Fibroblast of the conjunctiva (primary cell): ENCODE results near the gene ELAVL4.

ENCODE experiments used
- DNase-seq: peaks from one replicate; pipeline ENCODE4 v3.0.0-alpha.2; 2010; ENCODE audit warnings: low read depth

The ELAVL4 gene

DNA sequence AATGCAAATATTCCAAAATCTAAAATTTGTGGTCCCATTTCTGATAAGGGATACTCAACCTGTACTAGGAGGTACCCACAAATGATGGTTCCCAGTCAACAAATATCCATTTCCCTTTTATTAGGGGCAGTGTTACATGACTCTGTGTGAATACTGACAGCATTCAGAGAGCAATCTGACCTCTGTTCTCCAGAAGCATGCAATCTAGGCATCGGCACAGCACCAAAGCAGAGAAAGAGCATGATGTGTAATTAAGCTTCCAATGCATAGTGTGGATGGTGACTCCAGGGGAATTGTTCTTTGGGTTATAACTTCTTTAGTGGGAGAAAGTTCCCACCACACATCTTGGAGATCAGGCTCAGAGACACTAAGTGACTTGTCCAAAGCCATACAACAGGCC lies 71.6 kb downstream of the ELAVL4 start:
- DNase-seq: no peak

DNA sequence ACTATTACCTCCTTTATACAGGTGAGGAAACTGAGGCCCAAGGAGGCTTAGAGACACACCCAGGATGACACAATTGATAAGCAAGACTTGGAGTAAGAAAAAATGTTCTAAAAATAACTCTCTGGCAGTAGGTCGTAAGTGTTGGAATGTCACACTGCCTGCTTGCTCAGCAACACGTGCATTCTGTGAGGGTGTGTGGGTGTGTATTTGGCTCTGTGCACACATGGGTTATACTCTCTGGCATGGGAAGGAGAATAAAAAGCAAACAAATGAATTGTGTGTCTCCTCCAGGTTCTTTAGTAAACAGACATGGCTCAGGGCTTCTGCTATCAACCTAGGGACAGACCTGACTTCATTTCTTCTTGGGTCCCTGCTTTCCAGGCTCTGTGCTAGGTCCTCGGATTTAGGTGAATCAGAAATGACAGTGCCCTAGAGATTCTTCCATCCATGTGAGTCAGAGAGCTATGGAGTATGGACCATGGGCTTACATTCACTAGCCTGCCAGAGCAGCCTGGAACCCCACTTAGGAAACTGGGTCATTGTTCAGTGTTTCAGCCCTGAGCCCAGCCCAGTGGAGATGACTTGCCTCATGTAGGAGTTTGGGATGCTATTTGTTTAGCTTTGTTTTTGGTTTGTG lies 72.4 kb downstream of the ELAVL4 start:
- DNase-seq: no peak

DNA sequence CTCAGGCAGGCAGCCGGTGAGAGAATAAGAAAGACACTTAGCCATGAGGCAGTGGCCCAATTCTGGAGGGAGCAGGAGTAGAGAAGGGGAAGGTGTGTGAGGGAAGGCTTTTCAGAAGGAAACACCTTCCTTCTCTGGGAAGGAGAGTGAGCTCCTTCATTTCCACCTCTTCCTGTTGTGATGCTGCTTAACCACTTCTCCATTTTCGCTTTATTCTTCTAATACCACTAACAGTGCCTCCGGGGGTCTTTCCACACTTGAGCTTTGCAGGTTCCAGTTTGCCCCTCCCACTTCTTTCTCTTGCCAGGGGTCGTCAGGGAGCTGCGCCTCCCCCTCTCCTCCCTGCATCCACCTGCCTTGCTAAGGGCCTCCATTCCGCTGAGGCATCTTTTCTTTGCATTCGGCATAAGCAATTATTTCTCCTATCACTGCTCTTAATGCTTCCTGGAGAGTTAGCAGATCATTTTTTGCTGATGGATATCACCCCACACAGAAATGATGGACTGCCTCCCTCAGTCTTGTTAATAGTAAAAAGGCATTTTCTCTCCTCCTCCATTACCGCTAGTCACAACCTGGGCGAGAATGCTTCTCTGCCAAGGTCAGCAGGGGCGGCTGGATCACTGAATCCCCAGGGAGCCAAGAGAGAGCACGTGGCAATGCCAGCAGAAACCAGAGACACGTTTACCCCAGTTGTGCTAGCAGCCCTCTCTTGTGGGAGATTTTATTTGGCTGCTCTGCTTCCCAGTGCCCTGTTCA lies 74.8 kb downstream of the ELAVL4 start:
- no peak for DNase-seq

DNA sequence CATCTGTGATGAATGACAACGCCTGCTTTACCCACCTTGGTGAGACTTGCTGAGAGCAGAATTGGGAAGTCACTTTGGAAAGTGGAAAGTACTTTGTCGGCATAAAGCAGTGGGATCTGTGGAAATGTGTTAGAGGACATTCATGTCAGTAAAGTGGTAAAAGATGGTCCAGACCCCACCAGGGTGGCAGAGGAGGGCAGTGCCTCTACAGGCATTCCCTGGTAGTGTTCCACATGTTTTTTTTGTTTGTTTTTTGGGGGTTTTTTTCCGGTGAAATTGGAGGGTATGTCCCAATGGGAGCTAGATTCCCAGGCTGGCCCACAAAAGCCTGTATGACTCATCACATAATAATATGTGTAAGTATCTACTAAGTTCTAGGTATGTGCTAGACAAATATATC lies 80.6 kb downstream of the ELAVL4 start:
- DNase-seq: no peak

DNA sequence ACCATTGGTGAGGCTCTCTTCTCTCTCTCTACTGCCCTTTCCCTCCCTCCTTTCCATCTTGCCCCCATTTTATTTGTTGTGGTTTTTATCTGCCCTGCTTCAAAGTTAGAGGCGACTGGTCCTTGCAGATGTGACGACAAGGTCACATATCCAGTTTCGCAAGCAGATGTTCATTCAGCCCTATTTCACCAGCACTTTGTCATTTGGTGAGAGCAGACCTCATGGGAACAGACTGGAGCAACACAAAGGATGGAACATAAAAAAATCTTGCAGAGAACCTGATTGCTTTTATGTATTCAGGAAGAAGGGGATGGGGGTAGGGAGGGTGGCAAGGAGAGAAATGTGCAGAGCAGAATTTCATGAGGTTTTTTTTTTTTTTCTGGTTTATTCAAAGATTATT lies 84.3 kb downstream of the ELAVL4 start:
- no peak for DNase-seq

DNA sequence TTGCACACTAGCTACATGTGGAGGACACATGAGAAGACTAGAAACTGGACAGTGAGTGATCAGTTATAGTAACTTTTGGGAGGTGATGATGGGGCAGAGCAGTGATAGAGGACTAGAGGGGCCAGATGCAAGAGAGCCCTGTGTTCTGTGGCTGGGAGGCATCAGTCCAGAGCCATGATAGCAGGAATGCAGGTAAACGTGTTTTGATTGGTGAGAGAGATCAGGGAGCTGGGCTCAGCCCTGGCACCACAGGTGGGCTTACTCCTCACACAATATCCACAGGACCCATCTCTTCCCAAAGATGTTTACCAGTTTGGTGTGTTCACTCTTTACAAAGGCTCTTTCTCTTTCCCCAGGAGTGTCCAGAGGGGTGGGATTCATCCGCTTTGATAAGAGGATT lies 86.5 kb downstream of the ELAVL4 start:
- DNase-seq: no peak

DNA sequence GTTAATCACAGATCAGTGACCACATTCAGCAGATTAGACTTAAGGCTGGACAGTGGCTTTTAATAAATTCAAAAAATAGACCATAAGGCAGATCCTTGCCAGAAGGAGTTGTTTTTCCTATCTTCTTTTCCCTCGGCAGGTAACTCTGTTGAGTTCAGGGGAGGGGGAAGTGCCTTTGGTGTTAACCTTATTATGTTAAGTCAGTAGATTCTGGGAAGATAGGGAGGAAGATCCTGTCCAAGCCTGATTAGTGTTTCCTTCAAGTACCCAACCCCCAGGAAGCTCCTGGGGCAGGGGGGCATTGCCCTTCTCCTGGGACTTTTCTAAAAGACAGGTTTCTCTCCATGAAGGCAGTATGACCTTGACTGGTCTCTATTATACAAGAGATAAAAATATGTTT lies 87.4 kb downstream of the ELAVL4 start:
- DNase-seq: no peak

DNA sequence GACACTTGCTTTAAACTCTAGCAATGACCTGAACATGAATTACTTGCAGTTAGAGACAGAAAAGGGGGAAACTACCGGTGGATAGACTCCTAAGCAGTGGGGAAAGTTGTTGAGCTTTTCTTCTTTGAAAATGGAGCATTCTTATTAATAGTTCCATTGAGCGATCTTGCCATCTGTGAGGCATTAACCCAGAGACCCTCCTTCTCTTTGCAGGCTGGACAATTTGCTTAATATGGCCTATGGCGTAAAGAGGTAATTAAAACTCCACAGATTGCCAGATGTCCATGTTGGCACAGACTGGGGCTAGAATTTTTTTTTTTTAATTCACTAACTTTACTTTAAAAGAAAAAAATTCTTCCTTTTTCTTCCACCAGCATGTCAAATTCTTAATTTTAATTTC lies 88.5 kb downstream of the ELAVL4 start:
- no peak for DNase-seq

DNA sequence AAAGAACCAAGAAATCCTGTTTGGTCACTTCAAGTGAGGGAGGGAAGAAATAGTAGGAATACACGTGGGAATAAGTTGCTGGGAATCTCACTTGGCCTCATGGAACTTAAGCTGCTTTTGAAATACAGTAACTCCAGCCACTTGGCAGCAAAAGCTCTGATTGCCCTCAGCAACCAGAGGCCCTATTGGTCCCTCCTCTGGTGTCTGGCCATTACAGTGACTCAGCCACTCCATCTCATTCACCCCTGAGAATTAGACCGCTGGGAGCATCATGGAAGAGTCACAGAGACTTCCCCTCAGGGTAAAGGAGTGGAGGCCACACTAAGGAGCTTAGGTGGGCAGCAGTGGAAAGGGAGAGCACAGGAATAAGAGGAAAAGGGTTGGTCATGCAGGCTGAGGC lies 99.6 kb downstream of the ELAVL4 start:
- no peak for DNase-seq

DNA sequence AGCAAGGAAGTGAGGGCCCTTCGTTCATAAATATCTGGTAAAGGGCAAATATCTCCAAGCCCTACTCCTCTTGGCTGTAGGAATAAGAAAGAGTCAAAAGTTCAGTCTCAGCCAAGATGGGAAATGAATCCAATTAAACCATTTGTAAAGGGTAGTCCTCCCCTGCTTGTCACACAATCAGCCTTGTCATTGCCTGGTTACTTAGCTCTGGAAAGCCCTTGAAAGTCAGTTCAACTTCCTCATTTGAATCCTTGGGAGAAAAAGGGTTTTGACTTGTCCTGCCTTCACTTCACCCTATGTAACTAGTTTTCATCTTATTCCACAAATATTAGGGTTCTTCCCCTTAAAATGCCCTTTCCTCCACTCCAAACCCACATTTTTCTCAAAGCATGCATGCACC lies 100.0 kb downstream of the ELAVL4 start:
- DNase-seq: no peak

DNA sequence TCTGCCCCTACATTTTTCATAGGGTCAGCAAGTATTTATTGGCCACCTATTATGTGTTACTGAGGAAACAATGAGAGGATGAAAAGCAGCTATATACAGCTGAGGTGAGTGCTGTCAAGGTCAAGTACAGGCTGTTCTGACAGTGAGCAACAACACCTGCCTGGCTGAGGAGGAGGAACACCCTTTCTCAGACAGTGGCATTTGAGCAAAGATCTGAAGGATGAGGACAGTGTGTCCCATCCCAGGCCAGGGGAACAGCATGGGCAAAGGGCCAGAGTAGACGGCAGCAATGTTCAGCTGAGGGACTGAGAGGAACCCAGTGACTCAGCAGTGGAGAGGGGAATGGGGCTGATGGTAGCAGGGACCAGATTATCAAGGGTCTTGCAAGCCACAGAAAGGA lies 101.0 kb downstream of the ELAVL4 start:
- DNase-seq: no peak

DNA sequence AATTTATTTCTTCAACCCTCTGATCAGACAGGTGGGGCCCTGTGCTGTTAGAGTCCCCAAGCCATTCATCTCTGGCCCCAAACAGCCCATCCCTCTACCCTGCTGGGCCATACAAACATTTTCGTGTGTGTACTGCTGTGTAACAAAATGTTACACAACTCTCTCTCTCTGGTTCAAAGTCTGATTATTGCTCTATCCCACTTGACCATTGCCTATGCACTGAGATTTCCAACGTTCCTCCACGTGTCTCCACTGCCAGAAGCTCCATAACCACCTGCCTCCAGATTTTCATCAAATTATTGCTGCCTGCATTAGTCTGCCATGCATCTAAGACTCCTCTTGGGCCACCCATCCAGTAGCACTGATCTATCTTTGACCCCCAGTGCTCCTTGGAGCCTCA lies 104.8 kb downstream of the ELAVL4 start:
- no peak for DNase-seq

DNA sequence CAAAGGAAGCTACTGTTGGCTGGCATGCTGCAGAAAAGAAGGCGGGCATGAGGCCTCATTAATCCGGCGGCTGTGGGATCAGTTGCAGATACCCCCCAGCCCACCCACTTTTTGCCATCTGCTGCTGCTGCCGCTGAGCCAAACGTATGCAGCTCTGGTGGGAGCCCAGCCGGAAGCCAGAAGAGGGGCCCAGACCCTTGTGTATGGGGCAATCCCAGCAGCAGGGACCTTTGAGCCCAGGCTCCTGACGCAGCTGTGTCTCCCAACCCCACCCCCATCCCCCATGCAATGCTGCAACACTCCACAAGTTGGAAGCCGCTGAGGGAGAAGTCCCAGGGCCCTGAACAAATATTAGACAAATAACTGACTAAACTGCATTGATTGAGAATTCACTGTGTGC lies 106.0 kb downstream of the ELAVL4 start:
- no peak for DNase-seq

DNA sequence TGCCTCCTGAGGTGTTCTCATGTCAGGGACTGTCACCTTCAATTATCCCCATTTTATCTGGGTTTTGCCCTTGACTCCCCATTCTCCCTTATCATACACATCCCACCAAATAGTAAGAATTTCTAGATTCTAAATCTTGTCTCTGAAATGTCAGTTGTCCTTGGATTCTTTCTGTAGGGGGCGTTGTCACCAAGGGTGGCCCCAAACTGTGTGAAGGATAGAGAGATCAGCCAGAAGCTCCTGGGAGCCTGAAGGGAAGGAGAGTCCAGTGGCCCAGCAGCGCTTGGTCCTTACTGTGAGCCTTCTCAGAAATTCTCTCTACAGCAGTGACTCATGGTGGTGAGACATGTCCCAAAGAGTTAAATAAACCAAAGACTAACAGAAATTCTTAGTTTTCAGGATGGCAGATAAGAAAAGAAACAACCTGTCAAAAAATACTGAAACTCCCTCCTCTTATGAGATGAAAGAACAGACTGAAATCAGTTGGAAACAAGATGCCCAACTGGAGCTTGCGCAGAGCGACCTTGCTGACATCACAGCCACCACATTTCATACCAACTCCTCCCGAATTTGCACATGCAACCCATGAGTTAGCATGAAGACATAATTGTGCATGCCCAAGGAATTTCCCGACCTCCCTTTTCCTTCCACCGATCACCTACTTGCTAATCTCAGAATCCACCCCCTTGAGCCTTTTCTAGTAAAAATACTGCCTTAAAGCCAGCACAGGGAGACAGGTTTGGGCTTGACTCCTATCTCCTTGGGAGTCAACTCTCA lies 109.8 kb downstream of the ELAVL4 start:
- no peak for DNase-seq

DNA sequence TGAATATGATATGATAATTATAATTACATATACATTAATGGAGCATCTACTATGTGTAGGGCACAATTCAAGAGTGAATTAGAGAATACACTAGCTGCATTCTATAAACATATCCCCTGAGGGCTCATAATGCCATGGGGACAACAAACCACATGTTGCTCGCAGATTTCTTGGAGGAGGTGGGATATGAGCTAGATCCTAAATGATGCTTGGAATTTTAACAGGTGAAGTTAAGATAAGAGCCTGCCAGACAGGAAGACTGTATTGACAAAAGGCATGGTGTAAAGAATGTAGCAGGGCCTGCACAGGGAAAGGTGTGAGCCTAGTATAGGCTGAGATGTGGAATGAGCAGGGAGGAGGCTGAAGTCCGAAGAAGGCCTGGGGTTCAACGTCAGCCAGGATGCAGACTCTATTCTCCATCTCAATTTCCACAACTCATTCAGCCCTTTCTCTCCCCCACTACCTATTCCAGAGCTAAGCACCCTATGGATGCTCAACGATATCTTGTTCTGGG lies 120.2 kb downstream of the ELAVL4 start:
- no peak for DNase-seq

DNA sequence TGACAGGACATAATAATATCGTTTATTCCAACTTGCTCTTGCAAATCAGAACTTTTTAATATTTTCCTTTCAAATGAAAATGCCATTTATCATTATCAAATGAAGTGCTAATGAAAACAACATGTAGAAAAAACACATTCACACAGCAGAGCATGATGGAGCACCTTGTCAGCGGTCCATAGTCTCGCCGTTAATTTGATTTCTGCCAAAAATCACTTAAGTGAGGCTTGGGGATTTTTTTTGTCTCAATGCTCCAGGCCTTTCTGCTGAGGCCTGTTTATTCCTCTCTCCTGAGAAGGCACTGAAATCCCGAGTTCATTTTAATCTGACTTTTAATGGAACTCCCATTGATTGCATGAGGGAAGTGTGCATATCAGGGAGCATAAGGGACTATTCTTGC lies 122.5 kb downstream of the ELAVL4 start:
- DNase-seq: no peak

DNA sequence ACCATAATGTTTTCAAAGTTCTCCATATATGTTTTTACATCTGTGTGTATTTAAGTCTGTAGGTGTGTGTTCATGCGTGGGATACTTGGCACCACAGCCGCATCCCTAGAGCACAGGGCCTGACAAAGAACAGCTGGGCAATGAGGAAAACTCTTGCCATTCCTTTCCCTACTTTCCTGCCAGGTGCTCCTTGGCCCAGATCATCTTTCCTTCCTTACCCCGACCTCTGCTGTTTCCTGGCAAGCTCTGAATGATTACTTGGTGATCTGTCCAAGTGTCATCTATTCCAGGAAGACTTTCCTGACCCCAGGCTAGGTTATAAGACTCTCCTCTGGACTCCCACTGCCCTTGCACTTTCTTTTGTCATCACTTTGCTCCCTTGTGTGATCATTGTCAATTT lies 123.6 kb downstream of the ELAVL4 start:
- no peak for DNase-seq

DNA sequence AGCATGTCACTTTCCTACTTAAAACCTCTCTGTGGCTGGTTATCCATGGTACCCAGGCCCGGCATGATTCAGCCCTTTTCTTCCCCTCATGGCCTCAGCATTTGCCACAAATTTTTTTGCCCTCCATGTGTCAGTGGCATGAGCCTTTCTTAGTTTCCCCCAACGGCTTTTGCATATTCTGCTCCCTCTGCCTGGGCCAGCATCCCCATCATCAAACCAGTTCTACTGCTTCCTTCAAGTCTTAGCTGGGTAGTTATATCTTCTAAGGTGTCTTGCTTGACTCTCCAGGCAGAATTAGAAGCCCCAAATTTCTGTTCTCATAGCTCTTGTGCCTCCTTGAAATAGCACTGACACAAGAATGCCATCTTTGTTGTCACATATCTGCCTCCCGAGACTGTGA lies 127.9 kb downstream of the ELAVL4 start:
- DNase-seq: no peak

DNA sequence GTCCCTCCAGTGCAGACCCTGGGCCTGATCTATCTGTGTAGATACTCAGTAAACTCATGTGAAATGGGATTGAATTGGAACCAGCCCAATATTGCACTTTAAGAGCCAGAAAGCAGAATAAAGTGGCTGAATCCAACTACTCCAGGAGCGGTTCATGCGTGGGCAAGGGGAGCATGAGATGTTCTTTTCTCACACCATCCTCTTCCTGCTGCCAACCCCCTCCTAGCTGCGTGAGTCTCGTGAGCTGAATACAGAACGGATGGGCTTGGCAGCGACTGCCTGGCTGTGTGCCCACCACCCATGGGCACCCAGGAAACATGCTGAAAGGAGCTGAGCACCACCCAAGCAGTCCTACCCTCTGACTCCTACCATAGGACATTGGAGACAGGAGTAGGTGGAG lies 128.3 kb downstream of the ELAVL4 start:
- no peak for DNase-seq

DNA sequence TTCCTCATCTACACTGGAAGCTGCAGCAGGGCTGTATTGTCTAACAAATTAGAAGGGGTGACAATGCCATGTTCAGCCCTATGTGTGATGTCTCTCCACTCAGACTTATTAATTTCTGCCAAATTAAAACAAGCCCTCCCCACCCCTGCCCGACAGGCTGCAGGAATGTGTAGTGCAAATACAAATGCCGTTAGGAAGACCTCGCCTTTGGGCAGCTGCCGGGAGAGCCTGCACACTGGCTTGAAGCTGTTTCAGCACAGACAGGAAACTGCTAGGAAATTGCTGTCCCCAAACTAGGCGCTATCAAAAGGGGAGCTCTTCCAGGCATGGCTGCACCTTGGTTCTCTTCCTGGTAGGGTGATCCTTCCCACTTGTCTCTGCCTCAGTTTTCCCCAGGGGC lies 135.2 kb downstream of the ELAVL4 start:
- no peak for DNase-seq

DNA sequence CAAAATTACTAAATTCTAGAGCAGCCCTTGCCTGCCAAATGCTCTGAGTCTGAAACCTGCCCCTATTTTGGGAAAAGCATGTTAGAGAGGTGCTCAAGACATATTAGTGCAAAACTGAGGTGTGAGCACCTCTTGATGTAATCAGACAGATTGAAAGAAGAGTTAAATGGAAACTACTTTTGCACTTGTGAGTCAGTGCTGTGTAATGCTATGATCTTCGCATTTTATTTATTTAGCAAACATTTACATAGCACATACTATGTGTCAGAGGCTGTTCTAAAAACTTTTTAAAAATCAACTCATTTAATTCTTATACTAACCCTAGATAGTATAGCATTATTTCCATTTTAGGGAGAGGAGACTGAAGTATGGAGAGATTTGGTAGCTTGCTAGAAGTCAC lies 138.1 kb downstream of the ELAVL4 start:
- DNase-seq: no peak

DNA sequence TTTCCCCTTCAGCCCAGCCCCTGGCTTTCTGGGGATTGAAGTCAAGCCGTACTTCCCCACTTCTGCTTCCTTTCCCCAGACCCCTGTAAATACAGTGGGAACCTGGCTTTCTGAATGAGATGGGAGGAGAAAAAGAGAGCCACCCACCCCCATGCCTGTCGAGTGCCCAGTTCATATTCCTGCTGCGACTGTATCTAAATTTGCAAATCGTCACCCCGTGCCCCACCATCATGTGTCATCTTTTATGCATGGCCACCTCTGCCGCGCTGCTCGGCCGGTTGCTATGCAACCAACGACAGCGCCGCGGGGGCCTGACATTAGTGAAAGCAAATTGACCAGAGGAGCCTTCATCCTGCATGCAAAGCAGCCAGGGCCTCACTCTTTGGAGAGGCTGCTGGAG lies 143.0 kb downstream of the ELAVL4 start:
- DNase-seq: no peak

DNA sequence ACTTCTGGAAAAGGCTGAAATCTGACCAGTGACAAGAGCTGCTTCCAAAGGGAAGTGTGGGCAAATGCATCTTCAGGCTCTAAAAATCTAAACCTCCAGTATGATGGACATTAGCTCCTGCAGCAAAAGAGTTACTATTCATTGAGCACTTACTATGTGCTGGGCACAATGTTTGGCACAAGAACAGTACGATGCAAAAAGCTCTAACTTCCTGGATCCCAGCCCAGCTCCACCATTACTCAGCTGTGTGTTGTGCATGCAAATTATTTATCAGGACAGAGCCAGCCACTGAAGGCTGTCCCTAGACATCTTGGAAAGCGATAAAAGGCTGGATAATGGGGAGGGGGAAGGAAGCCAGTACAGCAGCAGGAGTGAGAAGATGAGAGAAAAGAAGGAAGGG lies 143.5 kb downstream of the ELAVL4 start:
- DNase-seq: no peak
